SH-SY5Y (cell line): Measurements from ENCODE around the gene PKIG.

ENCODE experiments used
- GATA2 ChIP-seq: IDR thresholded peaks from 2 replicates; pipeline ENCODE4 v1.6.1; 2011; ENCODE audit warnings: mild to moderate bottlenecking, low read depth, low read length
- GATA3 ChIP-seq: IDR thresholded peaks from 2 replicates; pipeline ENCODE4 v1.6.1; 2011; ENCODE audit warnings: low read depth, mild to moderate bottlenecking, low read length, moderate library complexity

DNA sequence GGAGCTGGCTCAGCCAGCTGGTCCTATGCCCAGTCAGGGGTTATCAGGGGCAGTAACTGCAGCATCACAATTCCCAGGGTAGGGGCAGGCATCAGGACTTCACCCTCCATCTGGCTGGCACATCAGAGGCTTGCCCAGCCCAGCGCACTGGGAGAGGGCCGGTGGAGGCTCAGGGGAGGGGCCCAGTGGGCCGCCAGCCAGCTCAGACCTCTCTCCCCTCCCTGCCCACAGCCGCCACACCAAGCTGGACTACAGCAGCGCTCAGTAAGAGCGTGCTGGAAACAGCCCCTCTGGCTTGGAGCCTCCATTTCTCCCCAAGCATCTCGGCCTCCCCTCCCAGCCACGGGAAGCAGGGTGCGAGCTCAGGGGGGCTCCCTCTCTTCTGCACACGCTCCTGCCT is 47.2 kb downstream of the PKIG start:
- TF ChIP-seq GATA2: no peak
- no peak for TF ChIP-seq GATA3
